HL-60 (cell line): ENCODE measurements around the gene NANOS2.

Source experiments
- CTCF ChIP-seq: IDR thresholded peaks from one replicate; pipeline ENCODE4 v1.5.1; 2011; ENCODE audit warnings: low read length, control low read depth, inconsistent platforms; ENCODE audit not compliant: insufficient read depth
- GABPA ChIP-seq: IDR thresholded peaks from 2 replicates; pipeline ENCODE4 v1.6.1; 2012; ENCODE audit warnings: low read depth
- POLR2AphosphoS5 ChIP-seq: IDR thresholded peaks from 2 replicates; pipeline ENCODE4 v1.6.1; 2012; ENCODE audit warnings: low read depth
- REST ChIP-seq: IDR thresholded peaks from 2 replicates; pipeline ENCODE4 v1.6.1; 2012; ENCODE audit warnings: low read depth; ENCODE audit not compliant: insufficient replicate concordance

GRCh38 chr19:45952686-45953505 lies 38.3 kb upstream of the NANOS2 start:
- TF ChIP-seq CTCF: no peak
- no peak for TF ChIP-seq POLR2AphosphoS5
- peak; percentile 99 for TF ChIP-seq REST
- peak; percentile 79 for TF ChIP-seq GABPA
